Kidney (tissue), 14 donors: Measurements from ENCODE around the gene NUSAP1. TPM values are rescaled to one million over a fixed set of nuclear protein-coding genes. Genes with fewer than 3 reads are reported as not detected.

Experiments used
- DNase-seq, 5 donors: peaks; one replicate each; pipeline ENCODE4 v3.0.0-alpha.2; 2013 to 2020
- FAIRE-seq: peaks from 2 replicates; lab custom pipeline; 2012; peaks lifted over from hg19 to GRCh38; lab: Jason Lieb, UNC
- H3K27ac ChIP-seq, 2 donors: one replicate each; pipeline ENCODE4 v1.7.0; 2013; ENCODE audit warnings: low read depth in 2 of 2, low read length in 2 of 2, inconsistent platforms in 1 of 2
- H3K27me3 ChIP-seq: one replicate; pipeline ENCODE4 v1.7.1; 2013; ENCODE audit warnings: low read length, inconsistent platforms; ENCODE audit not compliant: control insufficient read depth, insufficient read depth
- H3K36me3 ChIP-seq, 3 donors: one replicate each; pipeline versions ENCODE4 v1.7.0 to v1.7.1; 2013; ENCODE audit warnings: low read length in 3 of 3, control low read depth in 1 of 3, inconsistent platforms in 1 of 3; ENCODE audit not compliant: insufficient read depth in 3 of 3, control insufficient read depth in 2 of 3
- H3K4me1 ChIP-seq, 3 donors: one replicate each; pipeline versions ENCODE4 v1.7.0 to v1.7.1; 2013; ENCODE audit warnings: low read length in 3 of 3, inconsistent platforms in 1 of 3, low read depth in 1 of 3; ENCODE audit not compliant: control insufficient read depth in 2 of 3, insufficient read depth in 2 of 3
- H3K4me3 ChIP-seq, 3 donors: one replicate each; pipeline versions ENCODE4 v1.7.0 to v1.8.1; 2013; ENCODE audit warnings: low read length in 3 of 3, control low read depth in 1 of 3, inconsistent platforms in 1 of 3
- H3K9ac ChIP-seq, 3 donors: one replicate each; pipeline versions ENCODE4 v1.7.0 to v1.7.1; 2013; ENCODE audit warnings: low read length in 3 of 3, control low read depth in 1 of 3, inconsistent platforms in 1 of 3
- H3K9me3 ChIP-seq, 3 donors: one replicate each; pipeline versions ENCODE4 v1.7.0 to v1.7.1; 2013; ENCODE audit warnings: low read length in 3 of 3, control low read depth in 1 of 3, inconsistent platforms in 1 of 3; ENCODE audit not compliant: control insufficient read depth in 2 of 3, insufficient read depth in 1 of 3
- CTCF ChIP-seq: IDR thresholded peaks from 3 replicates; pipeline ENCODE4 v1.5.1; 2012; ENCODE audit warnings: mild to moderate bottlenecking, moderate library complexity, borderline replicate concordance; ENCODE audit not compliant: insufficient read depth; ENCODE audit errors: extremely low read depth
- intact Hi-C: fragments of 100-400 bp; cut with DNase I; formaldehyde crosslinking; loops from one replicate; pipeline ENCODE4 v1.11.1; 2022
- polyA plus RNA-seq: library from polyadenylated mRNA; stranded (reverse); fragments of 350-450 nt; fragmentation: Illumina TruSeq; extraction: RNeasy Lipid Tissue Mini Kit (QIAGEN cat#74804); gene quantifications from one replicate; pipeline ENCODE4 v1.2.3, GENCODE V29; 2014; ENCODE audit warnings: low read depth, low replicate concordance; ENCODE audit not compliant: insufficient read depth
- total RNA-seq: library from RNA; stranded (reverse); fragmentation: NEBNext Ultra II Directional; extraction: Animal tissue kit (Norgen Biotek cat#: 25700); gene quantifications from one replicate; pipeline ENCODE4 v1.2.1, GENCODE V29; 2021
- donor health status: control.
- donor health status: control.
- donor health status: control.
- donor health status: control.
- donor health status: control.
- donor health status: DM: yes; HTN: yes; CAD: no.
- donor health status: Normal renal cell carcinoma (clear cell type).

The NUSAP1 gene
- total and polyA plus RNA-seq, 2 donors from 2014 or later: 2.3 to 6.7 TPM

- no peak for TF ChIP-seq CTCF
- H3K27me3 ChIP-seq: no peaks in the 10 kb centered on the region
- no peak for DNase-seq
- H3K9me3 ChIP-seq: no peaks in the 10 kb centered on the region
- no peak for FAIRE-seq
- peaks cover 0 to 2% (median 0%) of the 10 kb centered on the region in 3 donors for H3K4me1 ChIP-seq
- H3K9ac ChIP-seq: no peak overlapping the region
- intact Hi-C loops: no loop called here
- no peak overlapping the region for H3K4me3 ChIP-seq
- no peaks in the 10 kb centered on the region for H3K36me3 ChIP-seq
- no peak overlapping the region for H3K27ac ChIP-seq
Observed at GRCh38 chr15:41411441-41411840, 78.8 kb downstream of the NUSAP1 start.

GRCh38 chr15:41416128-41416741, 83.6 kb downstream of the NUSAP1 start:
- H3K9ac ChIP-seq: peak overlapping the region; percentile 85 to 95 (median 90)
- DNase-seq: peak in 2 of 5 donors; percentile 2 to 48
- TF ChIP-seq CTCF: no peak
- H3K4me1 ChIP-seq: peaks cover 0 to 10% (median 6%) of the 10 kb centered on the region in 3 donors
- no peaks in the 10 kb centered on the region for H3K36me3 ChIP-seq
- H3K4me3 ChIP-seq: peak overlapping the region; percentile 88 to 98 (median 93)
- intact Hi-C loops: no loop called here
- no peaks in the 10 kb centered on the region for H3K27me3 ChIP-seq
- FAIRE-seq: no peak
- peak overlapping the region; percentile 71 to 81 for H3K27ac ChIP-seq
- H3K9me3 ChIP-seq: no peaks in the 10 kb centered on the region

- Histone ChIP-seq H3K27me3 (no peaks in the 10 kb centered on the region), H3K9me3 (no peaks in the 10 kb centered on the region), H3K4me1 (peaks cover 0 to 10% (median 6%) of the 10 kb centered on the region in 3 donors), H3K27ac (peak within 1 kb of the TSS; percentile 71 to 81), H3K4me3 (peak within 1 kb of the TSS; percentile 88 to 98 (median 93)), H3K9ac (peak within 1 kb of the TSS; percentile 85 to 95 (median 90)), H3K36me3 (no peaks in the 10 kb centered on the region)
- intact Hi-C loops: no loop called here
- TF ChIP-seq CTCF: no peak
- DNase-seq: peak; percentile 96 to 98 (median 97)
- FAIRE-seq: no peak
Observed at GRCh38 chr15:41416742-41417417, 84.2 kb downstream of the NUSAP1 start, which contains the start of gene RTF1. RTF1 (plus strand) TSS chr15:41417095; CDS start chr15:41417116, 21 bp downstream.
